ENCODE data around the gene CHTOP. TPM values are rescaled to one million over a fixed set of nuclear protein-coding genes. Genes with fewer than 3 reads are reported as not detected.

Gene CHTOP
- total and polyA plus RNA-seq, 2 of the 4 experiments (the other 2 are of a cell fraction) = 33.9 to 50.8 TPM

- dilution Hi-C loops (cut with HindIII; ENCODE audit: low sequenced_read_pairs, unreplicated experiment) (no loop called here), in situ Hi-C loops (cut with MboI; ENCODE audit: low sequenced_read_pairs) (no loop called here), intact Hi-C loops (cut with micrococcal nuclease) (loop anchor here (1.0 kb wide), 1 partner anchor 79 kb away; no protein-coding TSS in a partner anchor)
- Histone ChIP-seq H3K56ac (ENCODE audit: extremely low read depth, insufficient read depth, low read length) (no peak overlapping the region), H3K27ac (ENCODE audit: insufficient read depth, low read length) (no peak overlapping the region), H2AFZ (replicated peaks; ENCODE audit: low read length, poor library complexity) (no peak overlapping the region), H2BK120ac (ENCODE audit: low read depth, low read length) (no peak overlapping the region), H4K5ac (ENCODE audit: low read depth, low read length) (no peak overlapping the region), H4K8ac (ENCODE audit: low read depth in 2 of 2, low read length in 2 of 2) (no peak overlapping the region), H2BK20ac (ENCODE audit: low read depth, low read length) (no peak overlapping the region; the same call in 1 of the 2 replicates), H3K4ac (ENCODE audit: low read depth, low read length) (no peak overlapping the region), H4K20me1 (ENCODE audit: insufficient read depth, low read length) (no peaks in the 10 kb centered on the region), H4K91ac (ENCODE audit: insufficient read depth, low read depth, low read length) (no peak overlapping the region), H2AK9ac (replicated peaks; ENCODE audit: low read depth, low read length, poor library complexity) (no peak overlapping the region), H2AK5ac (ENCODE audit: low read depth, low read length) (no peak overlapping the region), H3K23ac (ENCODE audit: low read depth, low read length) (no peak overlapping the region), H2BK5ac (ENCODE audit: low read depth, low read length, poor library complexity, severe bottlenecking) (no peak overlapping the region), H3K4me3 (ENCODE audit: insufficient read depth, low read depth, low read length) (no peak overlapping the region), H3K4me2 (ENCODE audit: low read depth, low read length) (no peak overlapping the region), H3K9ac (ENCODE audit: low read depth, low read length) (no peak overlapping the region), H3K18ac (ENCODE audit: low read depth, low read length) (no peak overlapping the region), H3K9me3 (ENCODE audit: control insufficient read depth, insufficient read depth, low read length) (no peaks in the 10 kb centered on the region), H3K36me3 (ENCODE audit: control insufficient read depth, insufficient read depth, low read length) (0 out of 2 replicates have a peak, but pooled peaks cover 3% of the 10 kb centered on the region), H2BK15ac (ENCODE audit: low read depth, low read length) (no peak overlapping the region), H3K79me1 (ENCODE audit: low read depth in 1 of 2, low read length in 2 of 2) (no peaks in the 10 kb centered on the region; a peak in 1 of 4 replicates), H3K27me3 (ENCODE audit: control insufficient read depth, insufficient read depth, low read length) (no peaks in the 10 kb centered on the region), H3K14ac (replicated peaks; ENCODE audit: low read depth, low read length) (no peak overlapping the region), H3K9me1 (ENCODE audit: insufficient read depth, low read length) (peaks cover 10% of the 10 kb centered on the region), H3K4me1 (ENCODE audit: control insufficient read depth, insufficient read depth, low read length) (peaks cover 7% of the 10 kb centered on the region)
- ChIA-PET CTCF (no interaction called here), POLR2A (ENCODE audit: unreplicated experiment) (interaction anchor here (0.6 kb wide), 1 partner anchor 17 kb away, joined by 4 read pairs; no protein-coding TSS in a partner anchor)
- no TSS peak for BruUV-seq (replicated peaks)
- no peak for TF ChIP-seq RFX5 (IDR thresholded peaks at IDR 0.05; ENCODE audit: low read depth, low read length)
- no peak for TF ChIP-seq CTCF (conservative IDR thresholded peaks at IDR 0.05; ENCODE audit: low read depth, low read length)
- TF ChIP-seq RAD21 (IDR thresholded peaks at IDR 0.05; ENCODE audit: low read length) = no peak
- no peak for TF ChIP-seq SMC3 (IDR thresholded peaks at IDR 0.05; ENCODE audit: low read depth, low read length)
- TF ChIP-seq BHLHE40 (IDR thresholded peaks at IDR 0.05; ENCODE audit: low read depth, low read length) = no peak
- TF ChIP-seq POLR2A (IDR thresholded peaks at IDR 0.05; ENCODE audit: low read depth, low read length) = no peak
- DNase-seq = no peak
- WGBS, 2 experiments (ENCODE audit: extremely low coverage in 2 of 2, insufficient read length in 1 of 2) = no CpG with 5 or more reads among the region's 1 CpG
- ATAC-seq (ENCODE audit: low read depth) = no peak
These were observed 17.9 kb downstream of the CHTOP start for GRCh38 chr1:153651771-153652170.
